Peyer's patch (tissue), 4 donors: Measurements from ENCODE around the gene ITPR1.

ENCODE experiments used
- CTCF ChIP-seq, 6 experiments: fragments of 450-650 bp in 4 of 6; fragments of 200-600 bp in 2 of 6; sonication (generic) in 1 of 6; IDR thresholded peaks; one replicate each; pipeline ENCODE4 v1.5.1; 2017 to 2019; ENCODE audit warnings: antibody characterized with exemption in 6 of 6, mild to moderate bottlenecking in 3 of 6, moderate library complexity in 1 of 6
- POLR2A ChIP-seq, 2 donors: fragments of 450-650 bp; IDR thresholded peaks; one replicate each; pipeline ENCODE4 v1.5.1; 2017; ENCODE audit warnings: antibody characterized with exemption in 2 of 2, mild to moderate bottlenecking in 2 of 2, moderate library complexity in 2 of 2

GRCh38 chr3:4581498-4581897, 88.3 kb downstream of the ITPR1 start:
- TF ChIP-seq CTCF (IDR thresholded peaks at IDR 0.05) (no peak), POLR2A (IDR thresholded peaks at IDR 0.05) (no peak)
